Activated T-helper 2 cell treated with anti-CD3 and anti-CD28 coated beads, Interferon-gamma antibody, Interleukin-2, Interleukin-4, amounts not matched to agents 10 μg/mL and 5 μg/mL and 100 μg/mL, durations not matched to agents 14 hours and 24 hours and 36 hours (primary cell): ENCODE data around the gene ERCC6L2. TPM values are rescaled to one million over a fixed set of nuclear protein-coding genes. Genes with fewer than 3 reads are reported as not detected.

Experiments used
- DNase-seq: peaks from one replicate; pipeline ENCODE4 v3.0.0; 2021; ENCODE audit warnings: low spot score
- H3K27ac Mint-ChIP-seq: one replicate; pipeline ENCODE4 v1.8.0; 2021; ENCODE audit warnings: mixed read lengths
- H3K27me3 Mint-ChIP-seq: one replicate; pipeline ENCODE4 v1.8.0; 2021; ENCODE audit warnings: low read depth, mixed read lengths
- H3K36me3 Mint-ChIP-seq: one replicate; pipeline ENCODE4 v1.8.0; 2021; ENCODE audit warnings: low read depth, mixed read lengths
- H3K4me1 Mint-ChIP-seq: one replicate; pipeline ENCODE4 v1.8.0; 2021; ENCODE audit warnings: low read depth, mixed read lengths
- H3K4me3 Mint-ChIP-seq: one replicate; pipeline ENCODE4 v1.8.0; 2021; ENCODE audit warnings: low read depth, mild to moderate bottlenecking, moderate library complexity, mixed read lengths
- H3K9me3 Mint-ChIP-seq: one replicate; pipeline ENCODE4 v1.8.0; 2021; ENCODE audit warnings: mixed read lengths
- intact Hi-C: fragments of 100-400 bp; cut with micrococcal nuclease; formaldehyde crosslinking; loops from one replicate; pipeline ENCODE4 v1.15.1; 2023
- total RNA-seq: library from RNA; stranded (reverse); gene quantifications from 2 replicates; pipeline ENCODE4 v1.2.3, GENCODE V29; 2022

Gene ERCC6L2
- total RNA-seq, 1 donor from 2014 or later, result 28.2 TPM

DNA sequence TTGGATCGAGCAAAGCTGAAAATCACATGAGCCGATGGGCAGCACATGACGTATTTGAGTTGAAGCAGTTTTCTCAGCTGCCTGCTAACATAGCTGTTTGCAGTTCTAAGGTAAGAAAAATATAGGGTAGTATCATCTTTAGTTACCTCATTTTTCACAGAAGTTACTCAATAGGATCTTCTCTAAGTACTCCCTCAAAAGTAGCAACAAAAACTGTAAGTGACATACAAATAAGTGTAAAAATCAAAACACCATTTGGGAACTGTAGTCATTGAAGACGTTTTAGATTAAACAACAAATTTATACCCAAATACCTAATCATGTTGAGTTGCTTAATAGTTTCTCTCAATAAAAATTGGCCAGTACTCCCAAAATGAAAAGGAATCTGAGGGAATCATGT lies 102.6 kb downstream of the ERCC6L2 start:
- intact Hi-C loops, result loop anchor here (5.0 kb wide), 1 partner anchor 34 kb away; no protein-coding TSS in a partner anchor
- H3K27me3 Mint-ChIP-seq, result no peaks in the 10 kb centered on the region
- no peak for DNase-seq
- H3K4me1 Mint-ChIP-seq, result peaks cover 32% of the 10 kb centered on the region
- H3K27ac Mint-ChIP-seq, result no peak overlapping the region
- no peak overlapping the region for H3K4me3 Mint-ChIP-seq
- H3K9me3 Mint-ChIP-seq, result no peaks in the 10 kb centered on the region
- peaks cover 69% of the 10 kb centered on the region for H3K36me3 Mint-ChIP-seq

DNA sequence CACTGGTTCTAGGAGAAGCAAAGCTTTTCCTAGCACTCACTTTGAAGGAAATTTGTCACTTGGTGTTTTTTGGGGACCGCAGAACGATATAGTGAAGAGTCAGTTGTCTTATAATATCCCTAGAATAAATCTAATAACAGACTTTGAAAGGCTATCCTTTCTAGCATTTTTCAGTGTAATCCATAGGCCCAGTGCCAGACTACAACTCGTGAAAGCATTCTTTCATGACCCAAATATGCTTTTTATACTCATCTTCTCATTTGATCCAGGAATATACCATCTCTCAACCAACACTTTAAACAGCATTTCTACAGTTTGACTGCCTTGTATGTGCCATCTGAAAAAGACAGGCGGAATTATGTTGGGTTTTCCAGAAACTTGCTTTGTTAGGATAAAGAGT lies 104.0 kb downstream of the ERCC6L2 start:
- Mint-ChIP-seq H3K4me3 (no peak overlapping the region), H3K9me3 (no peaks in the 10 kb centered on the region), H3K27ac (no peak overlapping the region), H3K36me3 (peaks cover 59% of the 10 kb centered on the region), H3K27me3 (no peaks in the 10 kb centered on the region), H3K4me1 (peaks cover 28% of the 10 kb centered on the region)
- intact Hi-C loops, result loop anchor here (5.0 kb wide), 1 partner anchor 33 kb away; no protein-coding TSS in a partner anchor
- no peak for DNase-seq

DNA sequence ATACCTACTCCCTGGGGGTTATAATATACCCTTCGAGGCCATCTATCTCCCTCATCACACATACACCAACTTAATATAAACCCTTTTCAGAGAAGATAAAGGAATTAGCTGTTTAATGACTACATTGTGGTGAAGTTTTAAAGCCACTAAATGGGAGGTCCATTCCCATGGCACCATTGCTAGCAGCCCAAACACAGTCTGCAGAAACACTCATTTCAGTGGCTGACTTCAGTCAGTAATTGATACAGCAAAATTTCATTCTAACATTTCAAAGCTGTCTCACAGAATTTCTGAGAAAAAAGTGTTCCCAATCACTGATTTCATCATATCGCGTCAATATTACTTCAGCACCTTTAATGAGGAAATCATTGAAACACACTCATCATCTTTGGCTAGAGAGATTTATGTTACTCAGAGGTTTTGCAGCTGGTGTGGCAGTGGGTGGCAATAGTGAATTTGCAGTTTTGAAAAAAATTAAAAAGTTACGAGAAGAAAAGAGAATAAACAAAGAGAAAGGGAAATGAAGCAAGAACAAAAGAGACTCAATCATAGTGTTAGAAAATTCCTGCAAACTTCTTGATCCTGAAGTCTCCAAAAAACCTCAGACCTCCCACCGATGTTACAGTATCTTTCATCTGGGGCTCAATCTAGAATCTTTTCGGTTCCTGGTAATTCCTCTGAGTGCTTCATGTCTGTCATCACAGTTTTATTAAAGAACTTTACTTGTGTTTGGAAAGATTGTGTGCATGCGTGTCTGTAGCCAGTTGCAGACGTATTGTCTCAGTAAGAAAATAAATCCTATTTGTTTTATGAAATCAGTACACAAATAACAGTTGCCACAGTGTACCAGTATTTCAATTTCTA lies 105.0 kb downstream of the ERCC6L2 start:
- peaks cover 61% of the 10 kb centered on the region for H3K36me3 Mint-ChIP-seq
- no peaks in the 10 kb centered on the region for H3K27me3 Mint-ChIP-seq
- DNase-seq, result no peak
- H3K27ac Mint-ChIP-seq, result no peak overlapping the region
- intact Hi-C loops, result no loop called here
- no peaks in the 10 kb centered on the region for H3K9me3 Mint-ChIP-seq
- no peak overlapping the region for H3K4me3 Mint-ChIP-seq
- H3K4me1 Mint-ChIP-seq, result peaks cover 24% of the 10 kb centered on the region

DNA sequence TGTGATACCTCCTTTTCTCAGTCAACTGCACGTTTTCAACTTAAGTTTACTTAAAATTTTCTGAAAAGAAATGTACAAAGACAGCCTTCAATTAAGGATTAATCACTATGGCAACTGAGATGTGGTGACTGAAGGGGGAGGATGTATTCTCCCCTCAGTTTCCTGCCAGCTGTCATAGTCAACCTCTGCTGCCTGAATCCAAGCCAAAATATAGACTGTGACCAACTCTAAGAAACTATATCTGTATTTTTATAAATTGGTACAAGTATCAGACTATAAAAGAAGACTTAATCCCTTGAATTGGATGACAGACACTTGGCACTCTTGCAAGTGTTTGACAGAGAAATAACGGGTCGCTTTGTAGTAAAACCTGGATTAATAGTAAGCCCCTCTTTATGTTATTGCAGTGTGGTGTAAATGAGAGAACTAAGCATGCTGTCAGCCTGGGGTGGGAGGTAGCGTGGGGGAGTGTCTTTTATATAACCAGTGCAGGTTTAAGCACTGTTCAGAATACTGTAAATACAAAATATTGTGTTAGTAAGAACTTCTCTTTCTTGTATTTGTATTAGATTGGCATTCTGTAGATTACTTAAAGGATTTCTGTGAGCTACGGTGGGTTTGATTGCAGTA lies 106.4 kb downstream of the ERCC6L2 start:
- DNase-seq, result no peak
- intact Hi-C loops, result no loop called here
- Mint-ChIP-seq H3K9me3 (peaks cover 4% of the 10 kb centered on the region), H3K4me1 (peaks cover 24% of the 10 kb centered on the region), H3K27me3 (no peaks in the 10 kb centered on the region), H3K4me3 (no peak overlapping the region), H3K36me3 (peaks cover 62% of the 10 kb centered on the region), H3K27ac (no peak overlapping the region)

DNA sequence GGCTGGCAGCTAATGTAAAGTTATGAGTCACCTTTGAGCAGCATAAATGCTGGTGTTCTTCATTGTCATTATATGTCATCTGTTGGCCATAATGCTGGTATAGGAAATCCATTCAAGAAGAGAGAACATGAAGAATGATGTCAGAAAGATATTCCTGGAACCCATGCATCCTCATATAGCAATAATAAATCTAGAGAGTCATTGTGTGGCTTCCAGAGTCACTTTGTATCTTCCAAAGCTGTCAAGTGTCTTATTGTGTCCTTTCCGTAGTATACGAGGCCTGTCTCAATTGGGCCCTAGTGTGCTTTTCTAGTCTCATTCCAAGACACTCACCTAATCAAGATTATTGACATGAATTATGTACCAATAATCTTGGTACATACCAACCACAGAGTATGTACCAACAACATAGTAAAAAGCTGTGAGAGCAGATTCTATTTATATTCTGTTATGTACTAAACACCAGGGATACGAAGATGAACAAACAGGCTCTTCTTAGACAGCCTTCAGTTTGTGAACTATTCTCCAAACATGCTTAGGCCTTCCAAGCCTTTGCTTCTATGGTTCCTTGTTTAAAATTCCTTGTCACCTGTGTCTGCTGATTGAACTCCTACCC lies 110.1 kb downstream of the ERCC6L2 start:
- no peaks in the 10 kb centered on the region for H3K27me3 Mint-ChIP-seq
- peaks cover 48% of the 10 kb centered on the region for H3K36me3 Mint-ChIP-seq
- H3K4me3 Mint-ChIP-seq, result no peak overlapping the region
- H3K9me3 Mint-ChIP-seq, result peaks cover 16% of the 10 kb centered on the region
- peaks cover 10% of the 10 kb centered on the region for H3K4me1 Mint-ChIP-seq
- H3K27ac Mint-ChIP-seq, result no peak overlapping the region
- intact Hi-C loops, result no loop called here
- no peak for DNase-seq

DNA sequence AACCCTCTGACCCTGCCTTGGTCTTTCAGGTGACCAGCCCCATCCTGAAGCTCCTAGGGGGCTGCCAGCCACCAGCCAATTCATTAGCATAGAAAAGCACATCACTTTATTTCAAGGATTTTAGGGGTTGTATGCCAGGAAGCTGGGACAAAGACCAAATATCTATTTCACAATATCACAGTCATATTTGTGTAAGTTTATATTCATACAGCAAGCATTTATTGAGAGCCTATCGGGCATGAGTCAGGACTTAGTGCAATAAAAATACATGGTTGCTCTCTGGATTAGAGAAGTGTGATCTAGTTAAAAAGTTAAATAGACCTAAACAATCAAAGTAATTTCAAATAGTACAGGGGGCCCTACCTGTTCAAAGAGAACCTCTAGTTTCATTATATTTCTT lies 113.8 kb downstream of the ERCC6L2 start:
- Mint-ChIP-seq H3K4me1 (peaks cover 13% of the 10 kb centered on the region), H3K36me3 (peaks cover 51% of the 10 kb centered on the region), H3K4me3 (no peak overlapping the region), H3K9me3 (peaks cover 16% of the 10 kb centered on the region), H3K27ac (no peak overlapping the region), H3K27me3 (no peaks in the 10 kb centered on the region)
- intact Hi-C loops, result no loop called here
- no peak for DNase-seq

DNA sequence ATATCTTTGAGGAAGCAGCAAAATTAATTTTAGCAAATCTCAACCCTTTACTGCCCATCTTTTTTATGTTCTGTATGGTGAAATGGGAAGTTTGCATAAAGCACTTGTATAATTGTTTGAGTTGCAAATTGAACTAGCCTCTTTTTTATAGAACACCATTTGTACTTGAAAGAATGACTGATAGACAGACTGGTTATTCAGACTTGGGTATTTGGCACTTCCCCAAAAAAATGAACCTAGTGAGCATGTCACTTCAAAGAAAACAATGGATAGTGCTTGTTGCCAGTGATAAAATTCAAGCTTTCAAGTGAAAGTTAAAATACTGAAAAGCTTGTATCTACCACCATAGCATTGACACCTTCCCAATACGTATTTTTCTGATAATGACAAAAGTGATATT lies 115.8 kb downstream of the ERCC6L2 start:
- Mint-ChIP-seq H3K9me3 (peaks cover 16% of the 10 kb centered on the region), H3K27me3 (no peaks in the 10 kb centered on the region), H3K27ac (no peak overlapping the region)

DNA sequence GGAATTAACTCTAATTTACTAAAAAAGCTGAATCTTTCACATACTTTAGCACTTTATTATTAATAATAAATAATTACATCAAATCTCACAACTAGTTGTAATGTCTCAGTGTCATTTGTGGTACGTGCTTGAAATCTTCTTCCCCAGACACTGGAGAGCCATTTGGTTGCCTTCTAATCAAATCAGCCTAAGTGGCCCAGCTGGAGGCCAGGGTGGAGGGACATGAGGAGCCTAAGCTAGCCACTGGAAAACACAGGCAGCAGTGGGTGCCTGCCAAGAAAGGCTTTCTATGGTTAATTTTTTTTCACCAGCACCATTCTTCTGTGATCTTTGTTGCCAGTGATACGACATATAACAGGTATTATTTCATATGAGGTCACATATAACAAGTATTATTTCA lies 117.0 kb downstream of the ERCC6L2 start:
- Mint-ChIP-seq H3K27me3 (no peaks in the 10 kb centered on the region), H3K9me3 (peaks cover 6% of the 10 kb centered on the region), H3K36me3 (peaks cover 38% of the 10 kb centered on the region), H3K4me3 (no peak overlapping the region), H3K4me1 (peaks cover 30% of the 10 kb centered on the region), H3K27ac (no peak overlapping the region)
- DNase-seq, result no peak
- intact Hi-C loops, result loop anchor here (2.0 kb wide), 1 partner anchor 16 kb away; no protein-coding TSS in a partner anchor

More for the DNA sequence above, 115.8 kb downstream of the ERCC6L2 start:
- intact Hi-C loops, result no loop called here
- no peak for DNase-seq
- Mint-ChIP-seq H3K4me1 (peaks cover 27% of the 10 kb centered on the region), H3K4me3 (no peak overlapping the region), H3K36me3 (peaks cover 46% of the 10 kb centered on the region)

DNA sequence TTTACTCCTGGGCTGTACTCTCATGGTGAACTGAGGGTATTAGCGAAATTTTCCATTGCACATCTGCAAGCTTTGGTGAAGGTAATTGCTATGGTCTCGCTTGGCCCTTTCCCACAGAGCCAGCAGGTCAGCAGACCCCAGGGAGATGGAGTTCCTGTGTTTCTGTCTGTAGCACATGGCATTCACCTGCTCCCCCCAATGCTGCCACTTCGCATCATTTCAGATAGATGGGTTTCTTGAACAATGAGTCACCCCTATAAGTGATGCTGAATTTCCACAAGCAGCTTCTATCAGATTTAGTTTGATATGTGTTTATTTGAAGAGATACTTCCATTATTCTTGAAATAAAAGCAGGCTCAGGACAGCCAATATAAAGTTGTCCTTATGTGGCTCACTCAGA lies 117.8 kb downstream of the ERCC6L2 start:
- DNase-seq, result no peak
- Mint-ChIP-seq H3K4me1 (peaks cover 30% of the 10 kb centered on the region), H3K27ac (no peak overlapping the region), H3K4me3 (no peak overlapping the region), H3K9me3 (peaks cover 3% of the 10 kb centered on the region), H3K27me3 (no peaks in the 10 kb centered on the region), H3K36me3 (peaks cover 34% of the 10 kb centered on the region)
- intact Hi-C loops, result loop anchor here (2.0 kb wide), 1 partner anchor 15 kb away; no protein-coding TSS in a partner anchor

DNA sequence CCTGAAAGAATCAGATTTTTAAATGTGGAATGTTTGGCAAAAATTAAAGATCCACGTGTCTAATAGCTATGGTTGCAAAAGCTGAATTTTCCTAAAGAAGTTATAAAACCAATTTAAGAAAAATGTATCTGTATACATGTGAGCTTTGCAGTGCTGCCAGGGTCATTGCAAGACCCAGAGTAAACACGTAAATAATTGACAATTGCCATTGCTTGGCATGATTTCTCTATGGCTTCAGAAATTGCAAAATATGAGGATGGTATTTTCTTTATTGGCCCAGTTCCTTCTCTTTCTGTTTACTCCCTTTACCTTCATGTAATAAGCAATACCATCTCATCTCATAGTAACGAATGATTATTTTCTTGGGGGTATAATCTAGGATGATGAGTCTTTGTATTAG lies 123.9 kb downstream of the ERCC6L2 start:
- Mint-ChIP-seq H3K4me3 (no peak overlapping the region), H3K4me1 (peaks cover 16% of the 10 kb centered on the region), H3K27ac (no peak overlapping the region), H3K36me3 (peaks cover 48% of the 10 kb centered on the region), H3K9me3 (peaks cover 12% of the 10 kb centered on the region), H3K27me3 (no peaks in the 10 kb centered on the region)
- intact Hi-C loops, result no loop called here
- no peak for DNase-seq

DNA sequence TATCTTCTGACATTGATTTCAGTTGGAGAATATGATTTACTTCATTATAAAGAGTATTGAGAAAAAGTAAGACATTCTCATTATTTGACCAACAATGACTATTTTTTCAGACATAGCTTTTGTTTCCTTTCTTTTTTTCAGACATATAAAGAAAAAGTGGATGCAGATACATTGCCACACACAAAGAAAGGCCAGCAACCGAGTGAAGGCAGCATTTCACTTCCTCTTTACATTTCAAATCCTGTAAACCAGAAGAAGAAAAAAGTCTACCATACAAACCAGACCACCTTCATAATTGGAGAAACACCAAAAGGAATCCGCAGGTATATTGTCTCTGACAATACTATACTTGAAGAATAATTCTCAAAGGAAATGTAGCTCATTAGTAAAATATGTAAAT lies 128.9 kb downstream of the ERCC6L2 start:
- H3K4me3 Mint-ChIP-seq, result no peak overlapping the region
- peaks cover 12% of the 10 kb centered on the region for H3K9me3 Mint-ChIP-seq
- intact Hi-C loops, result no loop called here
- no peaks in the 10 kb centered on the region for H3K27me3 Mint-ChIP-seq
- DNase-seq, result no peak
- peaks cover 41% of the 10 kb centered on the region for H3K36me3 Mint-ChIP-seq
- H3K27ac Mint-ChIP-seq, result no peak overlapping the region
- H3K4me1 Mint-ChIP-seq, result peaks cover 14% of the 10 kb centered on the region

DNA sequence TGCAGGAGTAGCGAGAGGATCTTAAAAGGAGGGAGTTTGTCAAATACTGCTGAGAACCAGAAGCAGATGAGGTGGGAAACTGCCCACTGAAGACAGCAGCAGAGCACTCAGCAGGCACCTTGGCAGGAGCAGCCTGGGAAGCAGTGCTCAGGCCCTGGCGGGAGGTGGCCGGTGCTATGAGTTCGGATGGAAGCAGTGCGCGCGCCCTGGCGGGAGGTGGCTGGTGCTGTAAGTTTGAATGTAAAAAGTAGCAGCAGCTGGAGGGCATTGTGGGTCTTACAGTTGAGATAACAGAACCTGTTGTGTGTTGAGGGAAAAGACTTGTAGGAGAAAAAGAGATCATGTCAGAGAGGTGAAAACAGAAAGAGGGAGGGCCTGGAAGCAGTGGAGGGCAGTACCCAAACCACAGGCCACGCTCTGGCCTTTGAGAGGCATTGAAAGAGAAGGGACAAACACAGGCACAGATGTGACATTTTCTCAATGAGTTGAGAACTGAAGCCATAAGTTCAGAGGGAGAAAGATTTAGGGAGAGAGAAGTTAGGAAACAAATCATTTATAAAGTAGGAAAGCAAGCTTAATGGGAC lies 130.9 kb downstream of the ERCC6L2 start:
- H3K27me3 Mint-ChIP-seq, result no peaks in the 10 kb centered on the region
- peaks cover 32% of the 10 kb centered on the region for H3K4me1 Mint-ChIP-seq
- H3K36me3 Mint-ChIP-seq, result peaks cover 43% of the 10 kb centered on the region
- no peak for DNase-seq
- H3K4me3 Mint-ChIP-seq, result no peak overlapping the region
- peaks cover 12% of the 10 kb centered on the region for H3K9me3 Mint-ChIP-seq
- intact Hi-C loops, result loop anchor here (5.0 kb wide), 1 partner anchor 494 kb away; no protein-coding TSS in a partner anchor
- H3K27ac Mint-ChIP-seq, result no peak overlapping the region
